BJ (cell line): Measurements from ENCODE around the gene SINHCAF. TPM values are rescaled to one million over a fixed set of nuclear protein-coding genes. Genes with fewer than 3 reads are reported as not detected.

Experiments used
- CTCF ChIA-PET: fragments of 350-600 bp; formaldehyde crosslinking; extraction: SDS; loops from one replicate; lab custom pipeline; 2021; ENCODE audit warnings: antibody characterized with exemption, inconsistent platforms; lab: Yijun Ruan, JAX
- POLR2A ChIA-PET: fragments of 300-600 bp; sonication (Branson Sonifier 250); formaldehyde crosslinking; extraction: SDS; loops from one replicate; lab custom pipeline; 2021; ENCODE audit warnings: antibody characterized with exemption; lab: Charles Lee
- DNase-seq: peaks from one replicate; pipeline ENCODE4 v3.0.0-alpha.2; 2011; ENCODE audit warnings: low read depth
- H3K27me3 ChIP-seq: 2 replicates; pipeline ENCODE4 v1.6.0; 2011; ENCODE audit warnings: low read length; ENCODE audit not compliant: control insufficient read depth, insufficient read depth
- H3K36me3 ChIP-seq: 2 replicates; pipeline ENCODE4 v1.5.1; 2011; ENCODE audit warnings: low read length; ENCODE audit not compliant: control insufficient read depth, insufficient read depth
- H3K4me3 ChIP-seq: 2 replicates; pipeline ENCODE4 v1.5.1; 2011; ENCODE audit warnings: low read depth, mild to moderate bottlenecking, control low read depth, low read length
- CTCF ChIP-seq: IDR thresholded peaks from 2 replicates; pipeline ENCODE4 v1.5.1; 2011; ENCODE audit warnings: low read depth, mild to moderate bottlenecking, control low read depth, inconsistent platforms, low read length, moderate library complexity; ENCODE audit not compliant: insufficient read depth
- polyA plus RNA-seq: library from polyadenylated mRNA; depleted of rRNA; stranded (reverse); fragments of >200 nt; gene quantifications from 2 replicates; pipeline ENCODE4 v1.2.3, GENCODE V29; 2011

The SINHCAF gene
- polyA plus RNA-seq, 1 experiment, result 6.6 TPM

DNA sequence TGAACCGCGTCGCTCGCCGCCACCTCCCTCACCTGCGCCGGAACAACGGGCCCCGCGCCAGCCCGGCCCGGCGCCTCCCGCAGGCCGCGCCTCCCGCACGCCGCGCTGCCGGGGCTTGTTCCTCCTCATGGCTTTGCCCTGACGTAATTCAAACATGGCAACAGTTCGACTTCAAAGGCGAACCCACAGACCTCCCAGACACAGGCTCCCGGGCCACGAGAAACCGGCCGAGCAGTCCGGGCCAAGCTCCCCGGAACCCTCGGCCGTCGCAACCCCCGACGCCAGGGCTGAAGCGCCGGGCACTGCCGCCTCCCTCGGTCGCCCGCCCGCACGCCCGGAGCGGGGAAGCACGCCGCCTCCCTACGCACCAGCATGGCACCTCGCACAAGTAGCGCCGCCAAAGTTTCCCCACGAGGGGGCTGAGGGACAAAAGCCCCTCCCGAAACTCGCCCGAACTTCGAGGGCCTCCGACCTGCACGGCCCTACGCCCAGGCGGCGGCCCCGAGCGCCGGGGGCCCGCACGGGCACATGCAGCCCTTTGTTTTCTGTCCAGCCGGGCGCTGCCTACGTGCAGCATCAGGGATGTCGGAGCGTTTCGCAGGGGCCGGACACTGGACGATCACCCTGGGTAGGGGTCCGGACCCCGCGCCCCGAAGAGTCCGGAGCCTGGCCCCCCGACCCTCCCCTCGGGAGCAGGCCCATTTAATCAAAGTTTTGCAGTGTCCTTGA lies 1.7 kb downstream of the SINHCAF start:
- no peak for TF ChIP-seq CTCF
- ChIA-PET POLR2A (no interaction called here), CTCF (no interaction called here)
- no peak for DNase-seq
- H3K4me3 ChIP-seq, result peak overlapping the region; percentile 66
- no peaks in the 10 kb centered on the region for H3K27me3 ChIP-seq
- no peaks in the 10 kb centered on the region for H3K36me3 ChIP-seq

DNA sequence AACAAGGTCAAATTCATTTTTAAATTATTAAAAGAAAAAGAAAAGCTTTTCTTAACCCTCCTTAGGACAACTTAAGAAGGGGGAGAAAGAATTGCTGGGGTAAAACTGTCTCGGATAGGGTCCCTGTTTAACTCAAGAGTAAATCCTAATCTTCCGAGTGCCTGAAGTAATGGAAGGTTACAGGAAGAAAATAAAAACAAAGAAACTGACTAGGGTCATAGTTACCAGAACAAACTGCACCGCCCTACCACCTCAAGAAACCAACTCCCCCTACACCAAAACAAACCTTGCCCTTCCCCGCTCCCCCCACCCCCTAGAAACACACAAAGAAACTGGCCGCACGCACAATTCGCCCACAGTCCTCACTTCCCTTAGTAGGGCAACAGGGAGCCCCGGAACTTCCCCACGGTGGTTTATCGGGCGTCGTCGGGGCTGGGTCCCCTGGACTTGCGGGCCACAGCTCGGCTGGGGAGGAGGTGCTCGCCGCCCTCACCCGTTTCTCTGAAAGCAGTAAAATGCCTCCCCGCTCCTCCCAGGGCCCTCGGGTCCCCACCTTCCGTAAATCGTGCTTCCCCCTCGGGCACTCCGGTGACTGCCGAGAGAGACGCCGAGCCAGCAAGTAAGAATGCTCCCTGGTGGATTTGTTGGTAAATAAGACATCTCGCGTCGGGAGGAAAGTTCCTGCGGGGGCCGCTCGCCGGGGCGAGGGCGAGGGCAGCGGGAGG lies 2.4 kb downstream of the SINHCAF start:
- ChIA-PET POLR2A (no interaction called here), CTCF (interaction anchor here (0.5 to 0.7 kb wide), 2 partner anchors 612 to 873 kb away, joined by 3 read pairs; no protein-coding TSS in a partner anchor)
- no peaks in the 10 kb centered on the region for H3K27me3 ChIP-seq
- H3K36me3 ChIP-seq, result no peaks in the 10 kb centered on the region
- no peak for DNase-seq
- TF ChIP-seq CTCF, result no peak
- H3K4me3 ChIP-seq, result peak overlapping the region; percentile 66

DNA sequence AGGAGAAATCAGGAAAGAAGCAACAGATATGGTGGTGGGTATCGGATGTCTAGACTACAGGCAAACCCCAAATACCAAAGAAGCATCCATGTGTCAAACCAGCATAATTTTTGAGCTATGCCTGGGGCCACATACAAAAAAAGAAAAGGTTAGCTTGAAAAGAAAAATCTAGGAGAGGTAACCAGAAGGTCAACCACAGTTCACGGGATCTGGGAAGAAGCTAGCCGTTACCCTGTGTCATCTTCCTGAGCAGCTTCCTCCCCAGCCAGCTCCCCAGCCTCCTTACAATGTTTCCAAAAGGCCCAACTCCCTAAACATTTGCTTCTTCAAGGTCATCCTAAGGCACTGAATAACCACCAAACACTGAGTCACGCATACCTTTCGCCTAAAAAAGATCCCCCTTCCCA lies 3.1 kb downstream of the SINHCAF start:
- CTCF ChIA-PET, result interaction anchor here (0.5 to 1.3 kb wide), 3 partner anchors 80 to 873 kb away, joined by 3 to 4 read pairs (median 3); no protein-coding TSS in a partner anchor
- Histone ChIP-seq H3K27me3 (no peaks in the 10 kb centered on the region), H3K36me3 (no peaks in the 10 kb centered on the region), H3K4me3 (no peak overlapping the region)
- TF ChIP-seq CTCF, result no peak
- POLR2A ChIA-PET, result no interaction called here
- DNase-seq, result no peak

- POLR2A ChIA-PET, result interaction anchor here (0.7 kb wide), 1 partner anchor 224 kb away, joined by 5 read pairs; no protein-coding TSS in a partner anchor
- no peak for TF ChIP-seq CTCF
- CTCF ChIA-PET, result interaction anchor here (1.3 kb wide), 1 partner anchor 81 kb away, joined by 4 read pairs; no protein-coding TSS in a partner anchor
- no peak overlapping the region for H3K4me3 ChIP-seq
- H3K36me3 ChIP-seq, result no peaks in the 10 kb centered on the region
- no peaks in the 10 kb centered on the region for H3K27me3 ChIP-seq
- DNase-seq, result no peak
These were observed 4.1 kb downstream of the SINHCAF start for GRCh38 chr12:31321897-31322228.

- no peak for TF ChIP-seq CTCF
- DNase-seq, result no peak
- POLR2A ChIA-PET, result no interaction called here
- Histone ChIP-seq H3K27me3 (no peaks in the 10 kb centered on the region), H3K4me3 (no peak overlapping the region), H3K36me3 (no peaks in the 10 kb centered on the region)
- CTCF ChIA-PET, result interaction anchor here (1.3 kb wide), 1 partner anchor 81 kb away, joined by 4 read pairs; no protein-coding TSS in a partner anchor
These were observed 4.6 kb downstream of the SINHCAF start for GRCh38 chr12:31321186-31321896.
